HG02870 (cell line): ENCODE measurements around the gene ZNF555.
"Not testable (repeated sequence)": the region's sequence is repeated elsewhere in the genome, so short reads cannot be mapped to it uniquely, and the experiment has no call there.

Source experiments
- ATAC-seq: cut with Tn5 transposase; IDR thresholded peaks from one replicate; pipeline ENCODE4 v1.9.1; 2021; ENCODE audit warnings: mild to moderate bottlenecking, moderate library complexity; ENCODE audit not compliant: unreplicated experiment

ZNF555 gene

GRCh38 chr19:2806736-2807378, 34.4 kb upstream of the ZNF555 start:
- ATAC-seq, result no peak

GRCh38 chr19:2807379-2808128, 33.7 kb upstream of the ZNF555 start:
- no peak for ATAC-seq

GRCh38 chr19:2808129-2808941, 32.9 kb upstream of the ZNF555 start:
- no peak for ATAC-seq

- no peak for ATAC-seq
Measured at GRCh38 chr19:2809387-2810140, 31.7 kb upstream of the ZNF555 start.

GRCh38 chr19:2810141-2811091, 30.9 kb upstream of the ZNF555 start:
- ATAC-seq, result no peak

GRCh38 chr19:2811221-2811722, 30.0 kb upstream of the ZNF555 start:
- ATAC-seq, result no peak

- ATAC-seq, result no peak
Measured at GRCh38 chr19:2811735-2812413, 29.4 kb upstream of the ZNF555 start.

GRCh38 chr19:2812414-2813234, 28.7 kb upstream of the ZNF555 start:
- no peak for ATAC-seq

- no peak for ATAC-seq
Measured at GRCh38 chr19:2813235-2814160, 27.8 kb upstream of the ZNF555 start.

GRCh38 chr19:2814426-2814825, 26.8 kb upstream of the ZNF555 start:
- no peak for ATAC-seq

GRCh38 chr19:2815191-2815614, 26.1 kb upstream of the ZNF555 start:
- ATAC-seq, result no peak

- ATAC-seq, result no peak
Measured at GRCh38 chr19:2815923-2816322, 25.4 kb upstream of the ZNF555 start.

GRCh38 chr19:2816641-2817040, 24.6 kb upstream of the ZNF555 start:
- ATAC-seq, result no peak

GRCh38 chr19:2817237-2817829, 23.9 kb upstream of the ZNF555 start:
- not testable (repeated sequence) for ATAC-seq

- peak; percentile 69 for ATAC-seq
Measured at GRCh38 chr19:2819540-2820111, 21.6 kb upstream of the ZNF555 start, which contains the start of gene ZNF554. TSS of gene ZNF554 (plus strand) at chr19:2819868. CDS start at chr19:2820072, 204 bp downstream.

GRCh38 chr19:2820112-2820702, 21.1 kb upstream of the ZNF555 start:
- ATAC-seq, result peak; percentile 11
